ENCODE data around the gene DOK6.
"Not testable (repeated sequence)": the region's sequence is repeated elsewhere in the genome, so short reads cannot be mapped to it uniquely, and the experiment has no call there.

Gene DOK6

GRCh38 chr18:69879051-69879450, 478.4 kb downstream of the DOK6 start:
- not testable (repeated sequence) for DNase-seq

GRCh38 chr18:69880083-69880482, 479.4 kb downstream of the DOK6 start:
- DNase-seq: no peak

DNA sequence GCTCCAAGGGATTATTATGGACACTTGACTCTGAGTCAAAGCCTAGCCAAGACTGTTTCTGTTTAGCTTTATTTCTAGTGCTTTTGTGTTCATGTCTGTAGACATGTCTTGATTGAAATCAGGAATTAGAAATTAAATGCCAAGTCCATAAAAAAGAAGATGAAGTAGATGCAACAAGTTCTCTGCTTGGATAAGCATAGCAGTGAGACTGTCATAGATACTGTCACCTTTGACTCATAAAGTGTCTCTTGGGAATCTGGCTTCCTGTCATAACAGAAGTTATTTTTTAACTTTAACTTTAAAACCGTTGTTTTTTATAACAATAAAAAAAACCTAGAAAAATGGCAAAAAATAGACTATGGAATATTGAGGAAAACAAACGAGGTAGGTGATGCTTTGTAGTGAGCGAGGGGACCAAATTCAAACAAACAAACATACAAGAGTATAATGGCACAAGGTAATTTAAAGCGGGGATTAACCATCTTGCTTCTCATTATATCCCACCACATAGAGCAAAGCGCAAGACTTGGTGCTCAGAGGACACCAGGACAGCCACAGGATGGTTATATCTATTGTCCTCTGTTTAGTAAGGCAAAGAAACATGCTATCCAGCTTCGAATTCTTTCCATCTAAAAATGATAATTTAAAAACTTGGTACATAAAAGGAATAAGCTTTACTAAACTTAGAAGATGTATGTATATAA, 482.4 kb downstream of the DOK6 start:
- DNase-seq: no peak

DNA sequence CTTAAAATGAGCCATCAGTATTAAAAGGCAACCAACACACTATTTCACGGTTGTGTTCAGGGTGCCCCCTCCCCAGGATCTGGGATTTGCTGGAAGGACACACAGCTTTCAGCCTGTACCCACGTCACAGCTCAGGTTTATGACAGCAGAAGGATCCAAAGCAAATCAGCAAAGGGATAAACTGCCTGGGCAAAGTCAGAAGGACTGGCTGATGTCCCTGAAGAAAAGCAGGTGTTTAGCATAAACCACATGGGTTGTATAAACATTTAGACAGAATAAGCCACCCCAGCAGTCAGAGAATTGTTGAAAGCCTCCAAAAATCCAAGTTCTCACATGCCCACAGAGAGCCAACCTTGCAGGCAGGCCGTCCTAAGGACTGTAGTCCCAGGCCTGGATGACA, 483.1 kb downstream of the DOK6 start:
- DNase-seq: no peak

GRCh38 chr18:69885355-69885754, 484.7 kb downstream of the DOK6 start:
- DNase-seq: no peak

DNA sequence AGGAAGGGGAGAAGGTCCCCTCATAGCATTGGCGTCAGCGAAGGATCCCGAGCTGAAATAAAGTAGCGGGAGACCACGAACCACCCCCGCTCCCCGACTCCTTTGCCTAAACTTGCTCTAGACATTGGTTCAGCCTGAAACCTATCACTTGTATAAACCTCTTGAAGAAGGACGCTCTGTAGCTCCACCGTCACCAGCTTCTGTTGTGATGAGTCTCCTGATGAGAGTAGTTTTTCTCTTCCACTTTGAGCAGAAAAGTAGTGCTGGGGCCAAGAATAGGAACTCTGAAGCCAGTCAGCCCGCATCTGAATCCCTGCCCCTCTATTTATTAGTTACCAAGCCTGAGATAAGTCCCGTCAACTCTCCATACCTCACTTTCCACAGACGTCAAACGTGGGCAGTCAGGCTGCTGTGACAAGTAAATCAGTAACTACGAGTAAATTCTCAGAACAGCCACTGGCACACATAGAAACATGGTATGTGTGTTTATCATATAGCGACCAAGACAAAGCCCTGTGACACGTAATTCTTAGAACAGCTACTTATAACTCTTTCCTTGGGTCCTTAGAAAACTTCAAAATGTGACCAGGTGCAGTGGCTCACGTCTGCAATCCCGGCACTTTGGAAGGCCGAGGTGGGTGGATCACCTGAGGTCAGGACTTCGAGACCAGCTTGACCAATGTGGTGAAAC, 485.3 kb downstream of the DOK6 start:
- DNase-seq: no peak

GRCh38 chr18:69887256-69887655, 486.6 kb downstream of the DOK6 start:
- DNase-seq: no peak

DNA sequence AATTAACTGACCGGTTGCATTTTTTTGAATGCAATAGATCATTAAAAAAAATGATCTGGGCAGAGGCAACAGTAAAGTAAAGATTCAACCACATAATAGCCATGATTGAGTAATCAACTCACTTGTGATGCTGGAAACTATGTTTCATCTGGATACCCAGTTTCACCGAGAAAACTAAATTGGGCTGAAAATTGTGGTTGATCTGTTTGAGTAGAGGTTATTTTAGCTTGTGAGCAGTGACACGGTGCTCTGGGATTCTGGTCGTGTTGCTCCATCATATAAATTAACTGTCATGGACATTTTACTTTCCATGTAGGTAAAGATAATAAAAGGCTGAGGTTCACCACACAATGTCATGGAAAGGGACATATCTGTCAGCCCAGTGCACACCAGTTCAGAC, 488.3 kb downstream of the DOK6 start:
- DNase-seq: no peak

DNA sequence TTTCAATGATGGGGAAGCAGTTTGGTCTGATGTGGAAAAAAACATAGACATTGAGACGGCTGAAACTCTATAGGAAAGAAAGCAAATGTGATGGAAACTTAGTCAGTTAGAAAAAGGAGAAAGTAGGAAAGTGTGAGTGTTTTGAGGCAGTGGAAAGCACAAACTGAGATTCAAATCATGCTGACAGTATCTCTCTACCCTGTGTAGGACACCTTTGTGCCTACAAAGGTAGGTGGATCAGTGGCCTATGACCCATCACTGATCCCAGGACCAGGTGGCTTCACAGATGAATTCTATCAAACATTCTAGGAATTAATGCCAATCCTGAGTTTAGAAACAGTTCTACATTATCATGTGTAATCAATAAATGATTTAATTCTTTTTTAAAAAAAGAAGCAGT, 489.9 kb downstream of the DOK6 start:
- no peak for DNase-seq

DNA sequence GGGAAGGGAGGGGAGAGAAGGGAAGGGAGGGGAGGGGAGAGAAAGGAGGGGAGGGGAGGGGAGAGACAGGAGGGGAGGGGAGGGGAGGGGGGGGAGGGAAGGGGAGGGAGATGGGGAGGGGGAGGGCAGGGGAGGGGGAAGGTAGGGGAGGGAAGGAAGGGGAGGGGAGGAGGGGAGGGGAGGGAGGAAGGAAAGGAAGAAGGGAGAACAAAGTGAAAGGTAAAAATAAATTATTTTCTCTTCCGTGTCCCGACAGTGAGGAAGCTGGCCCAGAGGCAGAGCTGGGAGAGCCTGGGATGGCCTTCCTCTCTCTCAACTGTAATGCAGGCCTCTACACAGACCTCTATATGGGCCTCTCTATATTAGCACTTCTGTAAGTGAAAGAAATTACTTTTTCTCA, 493.8 kb downstream of the DOK6 start:
- DNase-seq: no peak

- DNase-seq: no peak
Measured at GRCh38 chr18:69895066-69896047, 494.7 kb downstream of the DOK6 start.

GRCh38 chr18:69897397-69898108, 496.9 kb downstream of the DOK6 start:
- no peak for DNase-seq

DNA sequence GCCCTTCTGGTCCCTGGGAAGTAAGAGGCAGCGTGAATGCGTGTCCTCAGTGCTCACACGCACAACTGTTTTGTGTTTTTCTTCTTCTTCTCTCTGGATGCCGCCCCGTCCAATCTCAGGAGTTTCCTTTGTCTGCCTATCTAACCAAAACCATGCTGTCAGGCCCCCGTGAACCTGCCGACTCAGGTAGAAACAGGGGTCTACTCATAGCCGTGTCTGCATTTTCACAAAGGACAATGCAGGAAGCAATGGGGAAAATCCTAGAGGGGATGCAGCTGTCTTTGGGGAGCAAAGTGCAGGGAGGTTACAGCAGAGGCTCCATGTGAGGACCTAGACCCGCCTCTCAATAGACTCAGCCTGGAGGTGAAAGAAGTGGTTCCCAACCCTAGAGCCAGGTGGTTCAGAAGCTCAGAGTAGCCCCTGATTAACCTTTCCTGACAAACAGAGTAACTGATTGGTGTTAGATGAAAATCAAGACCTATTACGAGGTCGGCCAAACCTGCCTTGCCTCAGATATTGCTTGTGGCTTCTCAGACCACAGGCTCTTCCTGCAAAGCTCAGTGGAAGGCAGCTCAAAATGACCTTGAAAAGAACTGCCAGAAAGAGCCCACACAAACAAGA, 497.7 kb downstream of the DOK6 start:
- DNase-seq: no peak

All from SHP77 (cell line).